Neural crest cell (in vitro differentiated cells): ENCODE results near the gene DHRS1. TPM values are rescaled to one million over a fixed set of nuclear protein-coding genes. Genes with fewer than 3 reads are reported as not detected.

Experiments
- DNase-seq: peaks from one replicate; pipeline ENCODE4 v3.0.0; 2021; ENCODE audit warnings: low read depth, mixed read lengths, low spot score
- H3K27ac Mint-ChIP-seq: one replicate; pipeline ENCODE4 v1.8.0; 2021; ENCODE audit warnings: mild to moderate bottlenecking, mixed read lengths; ENCODE audit not compliant: unreplicated experiment
- H3K27me3 Mint-ChIP-seq: 2 replicates; pipeline ENCODE4 v1.8.0; 2021; ENCODE audit warnings: low read depth, mild to moderate bottlenecking, mixed read lengths
- H3K36me3 Mint-ChIP-seq: 2 replicates; pipeline ENCODE4 v1.8.0; 2021; ENCODE audit warnings: low read depth, mild to moderate bottlenecking, mixed read lengths
- H3K4me1 Mint-ChIP-seq: 2 replicates; pipeline ENCODE4 v1.8.0; 2021; ENCODE audit warnings: mixed read lengths
- H3K4me3 Mint-ChIP-seq: one replicate; pipeline ENCODE4 v1.8.0; 2021; ENCODE audit warnings: mild to moderate bottlenecking, mixed read lengths
- H3K9me3 Mint-ChIP-seq: 2 replicates; pipeline ENCODE4 v1.8.0; 2021; ENCODE audit warnings: mixed read lengths
- CTCF ChIP-seq: fragments of 200-600 bp; sonication (generic); conservative IDR thresholded peaks from 2 replicates; pipeline ENCODE4 v1.5.0; 2021; ENCODE audit warnings: antibody characterized with exemption, mild to moderate bottlenecking
- total RNA-seq: library from RNA; stranded (reverse); gene quantifications from 2 replicates; pipeline ENCODE4 v1.2.1, GENCODE V29; 2021

The DHRS1 gene
- total RNA-seq, 1 donor from 2014 or later: 17.2 TPM

GRCh38 chr14:24243336-24243836, 56.2 kb downstream of the DHRS1 start:
- Mint-ChIP-seq H3K27me3 (peaks cover 2% of the 10 kb centered on the region), H3K27ac (peak overlapping the region; percentile 99), H3K4me3 (peak overlapping the region; percentile 94), H3K4me1 (peaks cover 31% of the 10 kb centered on the region), H3K9me3 (no peaks in the 10 kb centered on the region), H3K36me3 (no peaks in the 10 kb centered on the region)
- TF ChIP-seq CTCF: no peak
- DNase-seq: no peak

DNA sequence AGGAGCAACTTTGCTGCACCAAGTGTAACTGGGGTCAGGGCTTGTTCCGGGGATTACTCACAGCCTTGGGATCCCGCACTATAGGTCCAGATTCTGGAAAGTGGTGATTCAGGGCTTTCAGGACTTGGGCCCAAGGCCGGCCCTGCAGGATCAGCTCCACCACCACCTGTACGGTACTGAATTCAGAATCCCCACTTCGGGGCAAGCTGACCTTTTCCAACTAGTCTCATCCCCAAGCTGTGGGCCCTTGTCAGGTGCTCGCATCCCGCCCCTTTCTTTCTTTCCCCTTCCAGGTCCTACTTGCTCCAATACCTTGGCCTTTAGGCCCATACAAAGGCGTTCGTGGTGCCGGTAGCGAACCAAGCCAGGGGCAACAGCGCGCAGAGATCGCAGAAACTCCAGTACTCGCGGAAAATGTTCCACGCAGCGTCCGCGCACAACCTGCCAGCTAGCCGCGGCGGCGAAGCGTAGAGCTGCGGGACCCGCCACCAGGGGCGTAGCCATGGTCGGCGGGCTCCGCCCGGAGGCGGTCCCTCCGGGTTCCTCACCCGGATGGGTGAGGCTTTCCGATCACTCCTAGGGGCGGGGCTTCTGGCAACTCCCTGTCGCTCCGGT, 57.6 kb downstream of the DHRS1 start:
- H3K27me3 Mint-ChIP-seq: peaks cover 2% of the 10 kb centered on the region
- H3K36me3 Mint-ChIP-seq: peaks cover 9% of the 10 kb centered on the region
- H3K27ac Mint-ChIP-seq: peak overlapping the region; percentile 99
- peak overlapping the region; percentile 94 for H3K4me3 Mint-ChIP-seq
- DNase-seq: peak; percentile 88
- peaks cover 31% of the 10 kb centered on the region for H3K4me1 Mint-ChIP-seq
- H3K9me3 Mint-ChIP-seq: no peaks in the 10 kb centered on the region
- TF ChIP-seq CTCF: peak; percentile 63

Other genes starting within 250 kb of the DHRS1 start
- 9.3 and 9.4 TPM in 2 replicates for gene CARMIL3, start 247.8 kb downstream of the DHRS1 start, total RNA-seq
- not detected in 2 replicates for gene CPNE6, start 228.2 kb downstream of the DHRS1 start, total RNA-seq
- 26.1 and 26.7 TPM in 2 replicates for gene PCK2, start 205.5 kb downstream of the DHRS1 start, total RNA-seq
- gene DCAF11, start 185.0 kb downstream of the DHRS1 start, total RNA-seq: 52.5 and 53.9 TPM in 2 replicates
- gene NRL, start 184.8 kb downstream of the DHRS1 start, total RNA-seq: 1.2 and 2.3 TPM in 2 replicates
- gene FITM1, start 169.1 kb downstream of the DHRS1 start, total RNA-seq: 0.42 and 0.66 TPM in 2 replicates
- gene PSME1, start 163.6 kb downstream of the DHRS1 start, total RNA-seq: 81.4 and 88.5 TPM in 2 replicates
- 28.3 and 30.3 TPM in 2 replicates for gene EMC9, start 158.2 kb downstream of the DHRS1 start, total RNA-seq
- 125 and 131 TPM in 2 replicates for gene PSME2, start 153.2 kb downstream of the DHRS1 start, total RNA-seq
- 65.5 and 82.2 TPM in 2 replicates for gene RNF31, start 152.3 kb downstream of the DHRS1 start, total RNA-seq
- gene IRF9, start 138.5 kb downstream of the DHRS1 start, total RNA-seq: 22.9 and 23.0 TPM in 2 replicates
- 160 and 163 TPM in 2 replicates for gene REC8, start 127.7 kb downstream of the DHRS1 start, total RNA-seq
- gene IPO4, start 111.0 kb downstream of the DHRS1 start, total RNA-seq: 88.3 and 88.7 TPM in 2 replicates
- gene TM9SF1, start 104.3 kb downstream of the DHRS1 start, total RNA-seq: 45.6 and 47.4 TPM in 2 replicates
- 0.47 and 0.48 TPM in 2 replicates for gene TSSK4, start 94.1 kb downstream of the DHRS1 start, total RNA-seq
- gene CHMP4A, start 86.3 kb downstream of the DHRS1 start, total RNA-seq: 42.2 and 44.7 TPM in 2 replicates
- gene MDP1, start 83.7 kb downstream of the DHRS1 start, total RNA-seq: 19.0 and 25.9 TPM in 2 replicates
- gene NEDD8, start 67.4 kb downstream of the DHRS1 start, total RNA-seq: 191 and 208 TPM in 2 replicates
- 64.0 and 66.2 TPM in 2 replicates for gene GMPR2, start 66.9 kb downstream of the DHRS1 start, total RNA-seq
- gene TINF2, start 57.2 kb downstream of the DHRS1 start, total RNA-seq: 63.4 and 66.7 TPM in 2 replicates
- 4.5 and 6.4 TPM in 2 replicates for gene TGM1, start 36.6 kb downstream of the DHRS1 start, total RNA-seq
- gene RABGGTA, start 28.2 kb downstream of the DHRS1 start, total RNA-seq: 22.8 and 25.4 TPM in 2 replicates
- gene NOP9, start 70 bp upstream of the DHRS1 start, total RNA-seq: 34.5 and 34.8 TPM in 2 replicates
- not detected in 2 replicates for gene CIDEB, start 8.2 kb upstream of the DHRS1 start, total RNA-seq
- 7.9 and 9.4 TPM in 2 replicates for gene LTB4R2, start 10.4 kb upstream of the DHRS1 start, total RNA-seq
- 4.7 and 5.3 TPM in 2 replicates for gene LTB4R, start 11.7 kb upstream of the DHRS1 start, total RNA-seq
- gene ADCY4, start 35.3 kb upstream of the DHRS1 start, total RNA-seq: 0.49 TPM in 1 of 2 replicates, not detected in the other
- gene RIPK3, start 40.2 kb upstream of the DHRS1 start, total RNA-seq: not detected in 2 replicates
- 44.3 and 47.8 TPM in 2 replicates for gene NFATC4, start 68.4 kb upstream of the DHRS1 start, total RNA-seq
- gene NYNRIN, start 99.2 kb upstream of the DHRS1 start, total RNA-seq: 10.3 and 10.4 TPM in 2 replicates
- gene CBLN3, start 129.9 kb upstream of the DHRS1 start, total RNA-seq: 0.86 and 1.0 TPM in 2 replicates
- 49.3 and 52.3 TPM in 2 replicates for gene KHNYN, start 130.2 kb upstream of the DHRS1 start, total RNA-seq
- 64.6 and 76.7 TPM in 2 replicates for gene SDR39U1, start 143.0 kb upstream of the DHRS1 start, total RNA-seq
- gene CMA1, start 208.5 kb upstream of the DHRS1 start, total RNA-seq: not detected in 2 replicates